HCT116 (cell line): ENCODE data around the gene RAI1. TPM values are rescaled to one million over a fixed set of nuclear protein-coding genes. Genes with fewer than 3 reads are reported as not detected.

ENCODE experiments used
- ATAC-seq: fragments of 200-7000 bp; cut with Tn5 transposase; 2 replicates; pipeline ENCODE4 v1.9.1; 2020; ENCODE audit warnings: mild to moderate bottlenecking, moderate library complexity
- BruUV-seq: library from RNA; stranded (reverse); fragments of 400-500 nt; replicated peaks from 2 replicates; lab custom pipeline; 2021; lab: Mats Ljungman, UMichigan
- CTCF ChIA-PET: fragments of 300-600 bp; sonication (Branson Sonifier 250); formaldehyde crosslinking; loops from one replicate; lab custom pipeline; 2021; ENCODE audit warnings: antibody characterized with exemption; lab: Charles Lee
- POLR2A ChIA-PET: fragments of 300-600, 350-600 bp; sonication (Branson Sonifier 250); formaldehyde crosslinking; loops from one replicate; lab custom pipeline; 2021; ENCODE audit warnings: antibody characterized with exemption; lab: Charles Lee
- RAD21 ChIA-PET, 2 experiments: fragments of 300-600 bp; sonication (Branson Sonifier 250); formaldehyde crosslinking; loops; one replicate each; lab custom pipeline; 2023; ENCODE audit warnings: low total read pairs in 2 of 2; ENCODE audit not compliant: uncharacterized antibody in 2 of 2, unreplicated experiment in 2 of 2, low non-redundant PET in 1 of 2; lab: Charles Lee
- DNase-seq: peaks from one replicate; pipeline ENCODE4 v3.0.0-alpha.2; 2010; ENCODE audit warnings: low read depth, low spot score
- H2AFZ ChIP-seq: fragments of 200-600 bp; shearing (Covaris generic), sonication (generic); 2 replicates; pipeline ENCODE4 v1.6.1; 2017; ENCODE audit warnings: low read depth, mixed run types, mixed read lengths, antibody characterized with exemption, low read length; ENCODE audit not compliant: poor library complexity, severe bottlenecking
- H3K27ac ChIP-seq: 2 replicates; pipeline ENCODE4 v1.5.1; 2012; ENCODE audit warnings: low read depth, low read length
- H3K27me3 ChIP-seq: fragments of 200-600 bp; sonication (generic); 2 replicates; pipeline ENCODE4 v1.6.1; 2016; ENCODE audit warnings: mixed run types, low read length, mixed read lengths; ENCODE audit not compliant: insufficient read depth
- H3K36me3 ChIP-seq, 2 experiments: fragments of 200-500 bp in 1 of 2; fragments of 200-600 bp in 1 of 2; sonication (Bioruptor generic) in 1 of 2; sonication (generic) in 1 of 2; 2 replicates each; pipeline versions ENCODE4 v1.5.1 to v1.6.1; 2014 to 2016; ENCODE audit warnings: low read length in 2 of 2, inconsistent platforms in 1 of 2, mixed read lengths in 1 of 2, mixed run types in 1 of 2; ENCODE audit not compliant: insufficient read depth in 2 of 2, control insufficient read depth in 1 of 2
- H3K4me1 ChIP-seq, 2 experiments: fragments of 200-600 bp in 1 of 2; sonication (generic) in 1 of 2; 2 replicates each; pipeline versions ENCODE4 v1.5.1 to v1.6.1; 2012 to 2017; ENCODE audit warnings: low read length in 2 of 2, inconsistent platforms in 1 of 2, mild to moderate bottlenecking in 1 of 2, mixed read lengths in 1 of 2, mixed run types in 1 of 2, moderate library complexity in 1 of 2; ENCODE audit not compliant: insufficient read depth in 2 of 2, control insufficient read depth in 1 of 2
- H3K4me2 ChIP-seq: fragments of 200-600 bp; sonication (generic); 2 replicates; pipeline ENCODE4 v1.6.1; 2017; ENCODE audit warnings: mixed run types, low read length, mixed read lengths
- H3K4me3 ChIP-seq, 2 experiments: fragments of 200-600 bp in 1 of 2; sonication (generic) in 1 of 2; replicated peaks in 1 of 2; 2 replicates each; pipeline ENCODE4 v1.5.1; 2011 to 2016; ENCODE audit warnings: low read length in 2 of 2, control low read depth in 1 of 2, low read depth in 1 of 2, mild to moderate bottlenecking in 1 of 2, mixed read lengths in 1 of 2, mixed run types in 1 of 2
- H3K79me2 ChIP-seq: fragments of 200-600 bp; sonication (generic); 2 replicates; pipeline ENCODE4 v1.6.1; 2017; ENCODE audit warnings: mild to moderate bottlenecking, mixed run types, low read length, moderate library complexity, mixed read lengths; ENCODE audit not compliant: insufficient read depth
- H3K9ac ChIP-seq: fragments of 200-600 bp; sonication (generic); 2 replicates; pipeline ENCODE4 v1.6.1; 2016; ENCODE audit warnings: low read length, mixed read lengths
- H3K9me2 ChIP-seq: fragments of 200-600 bp; sonication (generic), shearing (Covaris generic); 2 replicates; pipeline ENCODE4 v1.6.1; 2017; ENCODE audit warnings: mixed run types, mild to moderate bottlenecking, moderate library complexity; ENCODE audit not compliant: insufficient read depth
- H3K9me3 ChIP-seq, 2 experiments: fragments of 200-500 bp in 1 of 2; fragments of 200-600 bp in 1 of 2; sonication (Bioruptor generic) in 1 of 2; sonication (generic) in 1 of 2; 2 replicates each; pipeline ENCODE4 v1.6.1; 2014 to 2017; ENCODE audit warnings: low read length in 2 of 2, mixed read lengths in 2 of 2, inconsistent platforms in 1 of 2, low read depth in 1 of 2, mild to moderate bottlenecking in 1 of 2, mixed run types in 1 of 2, moderate library complexity in 1 of 2; ENCODE audit not compliant: control insufficient read depth in 1 of 2, insufficient read depth in 1 of 2
- H4K20me1 ChIP-seq: fragments of 200-600 bp; sonication (generic), shearing (Covaris generic); 2 replicates; pipeline ENCODE4 v1.6.1; 2017; ENCODE audit warnings: mixed run types, mild to moderate bottlenecking, moderate library complexity; ENCODE audit not compliant: insufficient read depth
- CBX3 ChIP-seq: IDR thresholded peaks from 2 replicates; pipeline ENCODE4 v1.6.1; 2012; ENCODE audit warnings: low read depth
- CEBPB ChIP-seq: IDR thresholded peaks from 2 replicates; pipeline ENCODE4 v1.6.1; 2012; ENCODE audit warnings: low read depth
- EGR1 ChIP-seq: IDR thresholded peaks from 2 replicates; pipeline ENCODE4 v1.6.1; 2012; ENCODE audit warnings: low read depth
- ELF1 ChIP-seq: IDR thresholded peaks from 2 replicates; pipeline ENCODE4 v1.6.1; 2012; ENCODE audit warnings: low read depth, borderline replicate concordance
- EZH2 ChIP-seq: fragments of 200-600 bp; sonication (generic); IDR thresholded peaks from 2 replicates; pipeline ENCODE4 v1.6.1; 2017; ENCODE audit warnings: antibody characterized with exemption, mixed run types
- EZH2phosphoT487 ChIP-seq: fragments of 200-600 bp; IDR thresholded peaks from 2 replicates; pipeline ENCODE4 v1.6.1; 2018; ENCODE audit warnings: antibody characterized with exemption, borderline replicate concordance
- JUND ChIP-seq: IDR thresholded peaks from 2 replicates; pipeline ENCODE4 v1.6.1; 2012
- POLR2A ChIP-seq: IDR thresholded peaks from 2 replicates; pipeline ENCODE4 v1.7.0; 2011; ENCODE audit warnings: borderline replicate concordance; ENCODE audit not compliant: insufficient read depth, insufficient read length; ENCODE audit errors: extremely low read depth
- RAD21 ChIP-seq: IDR thresholded peaks from 2 replicates; pipeline ENCODE4 v1.6.1; 2012; ENCODE audit warnings: low read depth, mild to moderate bottlenecking
- SIN3A ChIP-seq: IDR thresholded peaks from 2 replicates; pipeline ENCODE4 v1.6.1; 2012; ENCODE audit warnings: low read depth
- SP1 ChIP-seq: IDR thresholded peaks from 2 replicates; pipeline ENCODE4 v1.6.1; 2012; ENCODE audit warnings: low read depth
- YY1 ChIP-seq: IDR thresholded peaks from 2 replicates; pipeline ENCODE4 v1.6.1; 2011; ENCODE audit warnings: low read length, low read depth, moderate library complexity, mild to moderate bottlenecking; ENCODE audit not compliant: insufficient replicate concordance; ENCODE audit errors: extremely low read depth
- ZFX ChIP-seq: fragments of 450-650 bp; IDR thresholded peaks from 2 replicates; pipeline ENCODE4 v1.6.1; 2017
- ZNF274 ChIP-seq: fragments of 200-500 bp; sonication (Bioruptor generic); IDR thresholded peaks from 2 replicates; pipeline ENCODE4 v1.6.1; 2014; ENCODE audit warnings: mild to moderate bottlenecking, low read depth, low read length, inconsistent platforms
- intact Hi-C: fragments of 100-400 bp; cut with micrococcal nuclease; formaldehyde crosslinking; loops from 2 replicates; pipeline ENCODE4 v1.10.0; 2022
- total RNA-seq: library from RNA; stranded (reverse); gene quantifications from one replicate; pipeline ENCODE4 v1.2.1, GENCODE V29; 2021; ENCODE audit not compliant: unreplicated experiment
- TF ChIP-seq, protein P1 (sequence below): IDR thresholded peaks from 2 replicates; pipeline ENCODE4 v1.6.1; 2012
- TF ChIP-seq, protein P2 (sequence below): IDR thresholded peaks from 2 replicates; pipeline ENCODE4 v1.6.1; 2011; ENCODE audit warnings: mild to moderate bottlenecking, low read length, moderate library complexity; ENCODE audit not compliant: insufficient replicate concordance; ENCODE audit errors: extremely low read depth
- TF ChIP-seq, protein P3 (sequence below): IDR thresholded peaks from 2 replicates; pipeline ENCODE4 v1.6.1; 2012; ENCODE audit warnings: low read depth
- TF ChIP-seq, protein P4 (sequence below): IDR thresholded peaks from 2 replicates; pipeline ENCODE4 v1.6.1; 2012
- TF ChIP-seq, protein P5 (sequence below), 3 experiments: fragments of 200-600 bp in 1 of 3; sonication (generic) in 1 of 3; IDR thresholded peaks in 2 of 3; conservative IDR thresholded peaks in 1 of 3; 2 replicates each; pipeline ENCODE4 v1.5.1; 2012 to 2017; ENCODE audit warnings: low read depth in 2 of 3, low read length in 2 of 3, antibody characterized with exemption in 1 of 3, borderline replicate concordance in 1 of 3, control low read depth in 1 of 3, mild to moderate bottlenecking in 1 of 3, mixed read lengths in 1 of 3, mixed run types in 1 of 3, moderate library complexity in 1 of 3; ENCODE audit not compliant: insufficient read depth in 1 of 3

Gene RAI1
- total RNA-seq, 1 experiment from 2014 or later: 38.5 TPM

DNA sequence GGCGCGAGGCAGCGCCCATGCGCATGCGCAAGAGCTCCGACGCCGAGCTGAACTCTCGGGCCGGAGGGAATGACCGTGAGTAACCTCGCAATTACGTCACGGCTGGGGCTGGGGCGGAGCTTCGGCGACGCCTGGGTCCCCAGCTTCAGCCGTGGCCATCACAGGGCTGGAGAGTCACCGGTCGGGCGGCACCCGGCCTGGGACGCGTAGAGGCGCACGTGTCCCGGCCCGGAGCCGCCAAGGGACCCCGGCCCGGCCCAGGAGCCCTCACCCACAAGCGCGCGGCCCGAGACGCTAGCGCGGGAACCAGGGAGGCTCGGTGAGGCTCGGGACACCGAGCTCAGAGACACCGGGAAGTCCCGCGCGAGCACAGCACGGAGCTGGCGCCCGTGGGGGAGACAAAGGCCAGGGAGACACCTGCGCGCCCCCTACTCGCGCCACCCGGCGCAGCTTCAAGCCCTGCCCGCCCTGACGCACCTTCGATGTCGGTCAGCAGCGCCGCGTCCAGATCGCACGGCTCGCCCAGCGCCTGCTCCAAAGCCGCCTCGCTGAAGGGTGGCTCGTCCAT lies 155.1 kb downstream of the RAI1 start:
- POLR2A ChIA-PET: interaction anchor here (0.7 to 4.2 kb wide), 31 partner anchors 10 to 422 kb away, joined by 3 to 112 read pairs (median 4); partner anchors contain the start of genes DRC3, FLII and TOM1L2
- Histone ChIP-seq H3K9me3 (no peaks in the 10 kb centered on the region), H4K20me1 (no peaks in the 10 kb centered on the region), H3K79me2 (peaks cover 63% of the 10 kb centered on the region), H3K9ac (peak overlapping the region; percentile 99), H3K36me3 (peaks cover 0 to 30% of the 10 kb centered on the region in 2 experiments; a peak in 1 of 4 replicates), H3K9me2 (no peaks in the 10 kb centered on the region), H3K27ac (peak overlapping the region; percentile 98), H3K4me3 (peak overlapping the region; percentile 78 to 84), H3K27me3 (no peaks in the 10 kb centered on the region), H2AFZ (no peak overlapping the region), H3K4me2 (peak overlapping the region; percentile 88), H3K4me1 (peaks cover 55 to 84% of the 10 kb centered on the region in 2 experiments)
- BruUV-seq: no TSS peak
- peak; percentile 92 for DNase-seq
- intact Hi-C loops: loop anchor here (10.0 kb wide), 1 partner anchor 152 kb away; the partner anchor contains the start of gene RAI1
- RAD21 ChIA-PET: interaction anchor here (0.5 to 1.0 kb wide), 3 partner anchors 11 to 138 kb away, joined by 3 to 4 read pairs (median 3); no protein-coding TSS in a partner anchor
- CTCF ChIA-PET: interaction anchor here (0.8 to 2.1 kb wide), 7 partner anchors 9 to 154 kb away, joined by 3 to 8 read pairs (median 4); no protein-coding TSS in a partner anchor
- peak; percentile 70 for ATAC-seq
- TF ChIP-seq, protein P1, sequence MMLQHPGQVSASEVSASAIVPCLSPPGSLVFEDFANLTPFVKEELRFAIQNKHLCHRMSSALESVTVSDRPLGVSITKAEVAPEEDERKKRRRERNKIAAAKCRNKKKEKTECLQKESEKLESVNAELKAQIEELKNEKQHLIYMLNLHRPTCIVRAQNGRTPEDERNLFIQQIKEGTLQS: no peak
- TF ChIP-seq, protein P2, sequence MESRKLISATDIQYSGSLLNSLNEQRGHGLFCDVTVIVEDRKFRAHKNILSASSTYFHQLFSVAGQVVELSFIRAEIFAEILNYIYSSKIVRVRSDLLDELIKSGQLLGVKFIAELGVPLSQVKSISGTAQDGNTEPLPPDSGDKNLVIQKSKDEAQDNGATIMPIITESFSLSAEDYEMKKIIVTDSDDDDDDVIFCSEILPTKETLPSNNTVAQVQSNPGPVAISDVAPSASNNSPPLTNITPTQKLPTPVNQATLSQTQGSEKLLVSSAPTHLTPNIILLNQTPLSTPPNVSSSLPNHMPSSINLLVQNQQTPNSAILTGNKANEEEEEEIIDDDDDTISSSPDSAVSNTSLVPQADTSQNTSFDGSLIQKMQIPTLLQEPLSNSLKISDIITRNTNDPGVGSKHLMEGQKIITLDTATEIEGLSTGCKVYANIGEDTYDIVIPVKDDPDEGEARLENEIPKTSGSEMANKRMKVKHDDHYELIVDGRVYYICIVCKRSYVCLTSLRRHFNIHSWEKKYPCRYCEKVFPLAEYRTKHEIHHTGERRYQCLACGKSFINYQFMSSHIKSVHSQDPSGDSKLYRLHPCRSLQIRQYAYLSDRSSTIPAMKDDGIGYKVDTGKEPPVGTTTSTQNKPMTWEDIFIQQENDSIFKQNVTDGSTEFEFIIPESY: peak; percentile 80
- TF ChIP-seq ZNF274 (no peak), EZH2 (no peak), POLR2A (peak; percentile 97), CEBPB (no peak), SIN3A (peak; percentile 87), YY1 (peak; percentile 27), EZH2phosphoT487 (no peak), SP1 (peak; percentile 55; the same call in 1 of the 2 replicates), ELF1 (no peak), JUND (peak; percentile 46; the same call in 1 of the 2 replicates), CBX3 (peak; percentile 48; the same call in 1 of the 2 replicates), RAD21 (peak; percentile 15; the same call in 1 of the 2 replicates), ZFX (peak; percentile 72), EGR1 (no peak)
- TF ChIP-seq, protein P3, sequence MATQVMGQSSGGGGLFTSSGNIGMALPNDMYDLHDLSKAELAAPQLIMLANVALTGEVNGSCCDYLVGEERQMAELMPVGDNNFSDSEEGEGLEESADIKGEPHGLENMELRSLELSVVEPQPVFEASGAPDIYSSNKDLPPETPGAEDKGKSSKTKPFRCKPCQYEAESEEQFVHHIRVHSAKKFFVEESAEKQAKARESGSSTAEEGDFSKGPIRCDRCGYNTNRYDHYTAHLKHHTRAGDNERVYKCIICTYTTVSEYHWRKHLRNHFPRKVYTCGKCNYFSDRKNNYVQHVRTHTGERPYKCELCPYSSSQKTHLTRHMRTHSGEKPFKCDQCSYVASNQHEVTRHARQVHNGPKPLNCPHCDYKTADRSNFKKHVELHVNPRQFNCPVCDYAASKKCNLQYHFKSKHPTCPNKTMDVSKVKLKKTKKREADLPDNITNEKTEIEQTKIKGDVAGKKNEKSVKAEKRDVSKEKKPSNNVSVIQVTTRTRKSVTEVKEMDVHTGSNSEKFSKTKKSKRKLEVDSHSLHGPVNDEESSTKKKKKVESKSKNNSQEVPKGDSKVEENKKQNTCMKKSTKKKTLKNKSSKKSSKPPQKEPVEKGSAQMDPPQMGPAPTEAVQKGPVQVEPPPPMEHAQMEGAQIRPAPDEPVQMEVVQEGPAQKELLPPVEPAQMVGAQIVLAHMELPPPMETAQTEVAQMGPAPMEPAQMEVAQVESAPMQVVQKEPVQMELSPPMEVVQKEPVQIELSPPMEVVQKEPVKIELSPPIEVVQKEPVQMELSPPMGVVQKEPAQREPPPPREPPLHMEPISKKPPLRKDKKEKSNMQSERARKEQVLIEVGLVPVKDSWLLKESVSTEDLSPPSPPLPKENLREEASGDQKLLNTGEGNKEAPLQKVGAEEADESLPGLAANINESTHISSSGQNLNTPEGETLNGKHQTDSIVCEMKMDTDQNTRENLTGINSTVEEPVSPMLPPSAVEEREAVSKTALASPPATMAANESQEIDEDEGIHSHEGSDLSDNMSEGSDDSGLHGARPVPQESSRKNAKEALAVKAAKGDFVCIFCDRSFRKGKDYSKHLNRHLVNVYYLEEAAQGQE: no peak
- TF ChIP-seq, protein P4, sequence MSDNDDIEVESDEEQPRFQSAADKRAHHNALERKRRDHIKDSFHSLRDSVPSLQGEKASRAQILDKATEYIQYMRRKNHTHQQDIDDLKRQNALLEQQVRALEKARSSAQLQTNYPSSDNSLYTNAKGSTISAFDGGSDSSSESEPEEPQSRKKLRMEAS: peak; percentile 94
- TF ChIP-seq, protein P5, sequence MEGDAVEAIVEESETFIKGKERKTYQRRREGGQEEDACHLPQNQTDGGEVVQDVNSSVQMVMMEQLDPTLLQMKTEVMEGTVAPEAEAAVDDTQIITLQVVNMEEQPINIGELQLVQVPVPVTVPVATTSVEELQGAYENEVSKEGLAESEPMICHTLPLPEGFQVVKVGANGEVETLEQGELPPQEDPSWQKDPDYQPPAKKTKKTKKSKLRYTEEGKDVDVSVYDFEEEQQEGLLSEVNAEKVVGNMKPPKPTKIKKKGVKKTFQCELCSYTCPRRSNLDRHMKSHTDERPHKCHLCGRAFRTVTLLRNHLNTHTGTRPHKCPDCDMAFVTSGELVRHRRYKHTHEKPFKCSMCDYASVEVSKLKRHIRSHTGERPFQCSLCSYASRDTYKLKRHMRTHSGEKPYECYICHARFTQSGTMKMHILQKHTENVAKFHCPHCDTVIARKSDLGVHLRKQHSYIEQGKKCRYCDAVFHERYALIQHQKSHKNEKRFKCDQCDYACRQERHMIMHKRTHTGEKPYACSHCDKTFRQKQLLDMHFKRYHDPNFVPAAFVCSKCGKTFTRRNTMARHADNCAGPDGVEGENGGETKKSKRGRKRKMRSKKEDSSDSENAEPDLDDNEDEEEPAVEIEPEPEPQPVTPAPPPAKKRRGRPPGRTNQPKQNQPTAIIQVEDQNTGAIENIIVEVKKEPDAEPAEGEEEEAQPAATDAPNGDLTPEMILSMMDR (IDR thresholded peaks at IDR 0.05 in 2 of 3, conservative IDR thresholded peaks at IDR 0.05 in 1 of 3; ENCODE audit: borderline replicate concordance in 1 of 3, insufficient read depth in 1 of 3, low read depth in 2 of 3, low read length in 2 of 3): no peak
